HL-60/S4 (cell line): ENCODE results near the gene POU2F1.
"Not testable (repeated sequence)": the region's sequence is repeated elsewhere in the genome, so short reads cannot be mapped to it uniquely, and the experiment has no call there.

ENCODE experiments used
- in situ Hi-C: fragments of 300-500 bp; cut with MboI; formaldehyde crosslinking; loops from 2 replicates; pipeline ENCODE4 v1.14.3; 2022; ENCODE audit warnings: low sequenced_read_pairs

POU2F1 gene

DNA sequence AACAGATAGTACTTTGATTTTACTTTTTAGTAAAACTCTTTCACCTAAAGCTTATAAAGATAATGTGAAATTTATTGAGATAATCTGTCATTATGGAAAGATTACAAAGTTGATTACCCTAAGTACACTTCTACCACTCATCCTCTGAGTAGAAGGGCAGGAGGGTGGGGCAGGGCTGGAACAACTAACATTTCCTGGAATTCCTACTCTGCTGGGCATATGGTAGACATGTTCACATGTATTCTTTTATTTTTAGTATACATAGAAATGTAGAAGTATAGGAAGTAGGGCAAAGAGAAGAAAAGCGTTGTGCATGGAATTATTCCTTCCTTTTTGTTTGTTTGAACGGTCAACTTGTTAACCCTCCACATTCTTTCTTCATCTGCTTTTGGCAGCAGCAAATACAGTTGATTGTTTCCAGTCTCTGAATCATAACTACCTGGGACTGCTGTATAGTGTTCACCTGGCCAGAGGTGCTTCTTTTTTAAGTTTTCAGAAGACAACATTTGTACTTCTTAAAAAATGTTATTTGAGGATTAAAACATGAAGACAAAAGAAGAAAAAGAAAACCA, 85.1 kb downstream of the POU2F1 start:
- in situ Hi-C loops, result no loop called here

DNA sequence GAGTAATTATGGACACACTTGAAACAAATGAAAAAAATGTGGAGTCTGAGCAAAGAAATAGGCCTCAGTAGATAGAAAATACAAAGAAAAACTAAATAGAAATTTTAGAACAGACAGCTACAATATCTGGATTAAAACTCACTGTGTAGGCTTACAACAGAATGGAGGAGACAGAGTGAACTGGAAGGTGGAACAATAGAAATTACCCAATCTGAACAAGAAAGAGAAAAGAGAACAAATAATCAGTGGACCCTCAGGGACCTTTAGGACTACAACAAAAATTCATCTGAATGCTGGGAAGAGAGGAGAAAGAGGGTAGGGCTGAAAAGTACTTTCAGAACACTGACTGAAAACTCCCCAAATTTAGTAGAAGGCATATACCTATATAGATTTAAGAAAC, 90.0 kb downstream of the POU2F1 start:
- in situ Hi-C loops, result no loop called here

DNA sequence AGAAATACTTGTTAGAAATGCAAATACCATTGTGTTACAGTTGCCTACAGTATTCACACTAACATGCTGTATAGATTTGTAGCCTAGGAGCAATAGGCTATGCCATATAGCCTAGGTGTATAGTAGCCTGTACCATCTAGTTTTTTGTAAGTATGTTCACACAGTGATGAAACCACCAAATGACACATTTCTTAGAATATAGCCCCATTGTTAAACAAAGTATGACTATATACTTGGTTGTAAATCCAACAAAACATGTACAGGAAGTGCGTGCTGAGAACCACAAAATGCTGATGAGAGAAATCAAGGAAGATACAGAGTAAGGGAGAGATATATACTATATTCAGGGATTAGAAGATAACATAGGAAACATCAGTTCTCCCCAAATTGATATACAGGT, 92.2 kb downstream of the POU2F1 start:
- in situ Hi-C loops, result no loop called here

DNA sequence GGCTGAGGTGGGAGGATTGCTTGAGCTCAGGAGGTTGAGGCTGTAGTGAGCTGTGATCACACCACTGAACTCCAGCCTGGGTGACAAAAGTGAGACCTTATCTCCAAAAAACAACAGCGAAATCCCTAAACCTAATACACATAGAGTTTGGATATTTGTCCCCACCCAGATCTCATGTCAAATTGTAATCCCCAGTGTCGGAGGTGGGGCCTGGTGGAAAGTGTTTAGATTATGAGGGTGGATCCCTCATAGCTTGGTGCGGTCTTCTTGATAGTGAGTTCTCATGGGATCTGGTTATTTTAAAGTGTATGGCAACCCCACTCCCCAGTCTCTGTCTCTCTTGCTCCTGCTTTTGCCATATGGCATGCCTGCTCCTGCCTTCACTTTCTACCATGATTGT, 94.0 kb downstream of the POU2F1 start:
- in situ Hi-C loops, result no loop called here

DNA sequence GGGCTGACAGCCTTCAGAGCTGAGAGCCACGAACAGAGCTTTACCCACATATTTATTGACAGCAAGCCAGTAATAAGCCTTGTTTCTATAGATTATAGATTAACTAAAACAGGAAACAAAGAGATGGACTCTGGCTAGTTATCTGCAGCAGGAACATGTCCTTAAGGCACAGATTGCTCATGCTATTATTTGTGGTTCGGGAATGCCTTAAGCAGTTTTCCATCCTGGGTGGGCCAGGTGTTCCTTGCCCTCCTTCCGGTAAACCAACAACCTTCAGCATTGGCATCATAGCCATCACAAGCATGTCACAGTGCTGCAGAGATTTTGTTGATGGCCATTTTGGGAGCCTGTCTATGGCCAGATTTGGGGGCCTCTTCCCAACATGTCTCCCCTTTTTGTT, 96.8 kb downstream of the POU2F1 start:
- in situ Hi-C loops, result no loop called here

DNA sequence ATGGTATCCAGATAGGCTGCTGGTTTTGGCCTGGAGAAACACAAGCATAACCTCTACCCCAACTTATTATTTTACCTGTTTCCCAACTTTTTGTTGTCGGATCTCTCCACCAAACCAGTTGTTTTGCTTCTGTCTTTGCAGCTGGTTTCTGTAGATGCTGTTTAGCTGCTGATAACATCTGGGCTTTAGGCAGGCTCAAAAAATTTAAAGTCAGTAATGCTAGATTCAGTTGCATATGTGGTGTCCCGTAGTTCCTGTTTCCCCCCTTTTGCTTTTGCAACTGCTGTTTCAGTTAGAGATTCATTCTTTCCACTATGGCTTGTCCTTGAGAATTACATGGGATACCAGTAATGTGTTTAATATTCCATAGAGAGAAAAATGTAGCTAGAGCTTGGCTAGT, 98.5 kb downstream of the POU2F1 start:
- in situ Hi-C loops, result not testable (repeated sequence)

DNA sequence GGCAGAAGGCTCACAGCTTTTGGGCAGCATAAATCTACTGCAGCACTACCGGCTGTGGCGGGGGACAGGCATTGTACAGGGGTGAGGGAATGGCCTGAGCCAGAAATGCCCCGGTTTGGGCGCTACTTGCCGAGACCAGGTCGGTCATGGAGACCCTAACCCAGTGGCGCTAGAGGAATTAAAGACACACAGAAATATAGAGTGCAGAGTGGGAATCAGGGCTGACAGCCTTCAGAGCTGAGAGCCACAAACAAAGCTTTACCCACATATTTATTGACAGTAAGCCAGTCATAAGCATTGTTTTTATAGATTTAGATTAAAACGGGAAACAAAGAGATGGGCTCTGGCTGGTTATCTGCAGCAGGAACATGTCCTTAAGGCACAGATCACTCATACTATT, 101.8 kb downstream of the POU2F1 start:
- in situ Hi-C loops, result no loop called here

DNA sequence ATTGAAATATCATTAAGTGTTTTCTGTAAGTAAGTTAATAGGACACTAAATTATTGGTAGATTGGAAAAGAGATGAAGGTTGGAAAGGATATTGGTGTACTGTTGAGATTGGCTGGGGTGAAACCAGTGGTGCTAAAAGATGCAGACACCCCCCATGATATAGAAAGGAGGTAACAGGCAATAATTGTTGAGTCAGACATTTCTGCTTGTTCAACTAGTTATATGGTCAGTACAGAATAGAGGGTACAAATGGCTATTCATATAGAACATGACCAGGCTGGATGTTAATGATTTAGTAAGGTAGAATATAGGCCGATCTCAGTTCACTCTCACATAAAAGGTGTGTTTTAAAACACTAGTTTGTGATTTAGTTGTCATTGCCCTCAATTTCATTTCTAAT, 104.5 kb downstream of the POU2F1 start:
- in situ Hi-C loops, result no loop called here

DNA sequence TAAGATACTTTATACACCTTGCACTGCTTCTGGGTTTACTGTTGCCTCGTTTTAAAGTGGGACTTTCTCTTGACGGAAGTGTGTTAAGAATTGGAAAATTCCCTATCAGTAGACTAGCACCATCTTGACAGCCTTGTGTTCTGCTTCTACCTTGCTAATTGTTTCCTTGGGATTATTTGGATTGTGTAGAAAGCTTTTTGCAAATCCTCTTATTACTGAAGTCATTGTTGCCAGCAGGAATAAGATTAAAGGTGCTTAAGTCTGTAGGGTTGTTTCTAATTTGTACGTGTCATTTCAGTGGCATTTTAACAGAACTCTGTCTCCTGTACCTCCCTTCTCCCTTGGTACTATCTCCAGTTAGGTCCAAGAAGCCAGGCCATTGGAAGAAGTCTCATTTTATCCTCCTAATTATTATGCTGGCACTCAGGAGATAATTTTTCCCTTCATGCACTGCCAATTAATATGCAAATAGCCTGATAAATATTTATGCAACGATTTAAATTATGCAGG, 107.7 kb downstream of the POU2F1 start:
- in situ Hi-C loops, result no loop called here

DNA sequence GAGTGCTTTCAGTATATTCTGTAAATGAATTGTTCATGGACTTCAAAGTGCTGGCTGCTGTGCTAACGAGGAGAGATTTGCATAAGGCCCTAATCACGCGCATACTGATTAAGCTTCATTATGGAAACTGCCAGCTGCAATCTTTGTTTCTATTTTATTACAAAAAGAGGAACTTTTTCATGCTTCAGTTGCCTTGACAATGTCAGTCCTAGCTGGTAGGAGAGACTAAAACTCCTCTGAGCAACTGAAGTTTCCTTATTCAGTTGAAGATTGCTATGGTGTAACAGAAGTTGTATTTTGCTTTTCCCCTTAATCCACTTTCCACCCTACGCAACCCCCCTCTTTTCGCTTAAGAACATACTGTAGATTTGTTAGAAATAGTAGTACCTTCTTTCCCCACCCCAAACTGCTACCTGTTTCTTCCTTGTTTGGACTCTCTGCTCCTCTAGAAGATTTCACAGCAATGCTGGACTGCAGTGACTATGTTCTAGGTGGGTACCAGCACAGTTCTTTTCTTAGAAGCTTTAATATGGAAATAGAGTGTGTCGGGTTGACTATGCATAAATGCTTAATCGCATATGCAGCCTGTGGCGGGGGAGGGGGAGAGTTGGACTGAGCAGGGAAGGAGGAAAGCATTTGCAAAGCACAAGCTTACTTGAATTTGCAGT, 108.3 kb downstream of the POU2F1 start:
- in situ Hi-C loops, result no loop called here

DNA sequence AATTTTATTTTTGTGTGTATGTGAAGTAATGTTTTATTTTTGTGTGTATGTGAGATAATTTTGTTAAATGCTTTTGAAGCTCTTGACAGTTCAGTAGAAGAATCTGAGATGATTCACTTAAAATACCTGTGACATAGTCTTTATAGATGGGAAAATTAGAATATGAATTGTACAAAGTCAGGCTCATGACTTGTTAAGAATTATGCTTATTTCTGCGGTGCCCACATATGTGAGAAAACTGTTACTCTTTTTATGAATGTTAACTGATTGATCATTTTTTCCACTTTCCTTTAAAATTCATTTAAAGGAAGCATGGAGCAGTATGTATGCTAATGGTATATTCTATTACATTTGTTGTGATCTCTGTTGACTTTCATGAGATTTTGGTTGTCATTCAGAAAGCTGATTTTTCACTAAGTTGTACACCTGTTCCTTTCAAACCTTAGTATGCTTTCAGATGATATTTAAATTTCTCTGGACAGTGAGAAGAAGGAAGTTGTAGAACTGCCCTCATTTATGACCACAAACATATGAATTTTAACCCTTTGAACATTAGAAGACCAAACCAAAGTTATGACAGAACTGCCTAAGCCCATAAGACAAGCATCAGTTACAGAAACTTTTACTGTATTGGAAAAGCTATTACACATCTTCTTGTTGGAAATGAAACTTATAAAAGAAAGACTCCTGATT, 110.1 kb downstream of the POU2F1 start:
- in situ Hi-C loops, result no loop called here

DNA sequence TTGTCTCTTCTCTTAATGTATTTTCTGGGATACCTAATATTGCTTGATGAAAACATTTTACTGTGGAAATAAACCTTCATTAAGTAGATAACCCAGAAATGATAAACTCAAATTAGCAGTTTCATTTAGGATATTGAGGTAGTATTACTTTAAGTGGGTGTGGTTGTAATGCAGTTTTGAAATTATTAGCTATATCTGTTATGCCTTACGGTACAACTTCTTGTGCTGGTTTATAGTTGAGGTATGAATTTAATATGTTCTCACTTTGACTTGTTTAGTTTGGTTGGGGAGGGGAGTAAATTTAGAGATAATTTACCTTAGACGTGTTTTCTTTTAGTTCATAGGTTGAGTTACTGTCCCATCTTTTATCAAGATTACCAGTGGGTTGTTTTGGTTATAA, 111.0 kb downstream of the POU2F1 start:
- in situ Hi-C loops, result no loop called here

DNA sequence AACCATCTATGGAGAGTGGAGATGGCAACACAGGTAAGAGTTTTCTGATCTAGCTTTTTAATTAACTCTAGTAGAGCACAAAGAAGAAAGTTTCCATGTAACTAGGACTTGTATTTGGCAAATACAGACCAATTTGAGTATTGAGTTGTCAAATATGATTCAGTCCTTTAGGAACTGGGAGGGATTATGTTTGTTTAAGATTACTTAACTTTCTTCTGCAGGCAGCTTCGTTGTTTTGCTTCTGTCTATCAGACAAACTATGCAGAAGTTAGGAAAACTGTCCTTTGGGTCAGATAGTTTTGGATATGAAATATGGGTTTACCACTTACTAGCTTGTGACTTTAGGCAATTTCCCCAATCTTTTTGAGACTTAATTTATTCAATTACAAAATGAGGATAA, 111.8 kb downstream of the POU2F1 start:
- in situ Hi-C loops, result no loop called here

DNA sequence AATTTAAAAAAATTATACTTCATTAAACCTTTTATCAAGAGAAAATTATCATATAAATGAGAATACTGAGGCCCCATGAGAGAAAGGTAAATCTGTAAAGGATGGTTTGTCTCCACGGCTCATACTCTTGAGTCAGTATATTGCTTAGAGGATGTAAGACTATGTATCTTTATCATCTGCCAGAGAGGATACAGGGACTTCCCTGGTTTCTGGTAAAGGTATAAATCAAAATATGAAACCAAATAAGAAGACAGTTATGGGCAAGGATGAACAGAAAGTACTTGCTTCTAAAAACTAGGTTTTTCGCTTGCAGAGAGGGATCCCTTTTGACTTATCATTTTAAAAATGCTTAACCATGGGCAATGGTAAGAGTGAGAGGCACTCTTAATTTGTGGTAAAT, 112.4 kb downstream of the POU2F1 start:
- in situ Hi-C loops, result no loop called here

DNA sequence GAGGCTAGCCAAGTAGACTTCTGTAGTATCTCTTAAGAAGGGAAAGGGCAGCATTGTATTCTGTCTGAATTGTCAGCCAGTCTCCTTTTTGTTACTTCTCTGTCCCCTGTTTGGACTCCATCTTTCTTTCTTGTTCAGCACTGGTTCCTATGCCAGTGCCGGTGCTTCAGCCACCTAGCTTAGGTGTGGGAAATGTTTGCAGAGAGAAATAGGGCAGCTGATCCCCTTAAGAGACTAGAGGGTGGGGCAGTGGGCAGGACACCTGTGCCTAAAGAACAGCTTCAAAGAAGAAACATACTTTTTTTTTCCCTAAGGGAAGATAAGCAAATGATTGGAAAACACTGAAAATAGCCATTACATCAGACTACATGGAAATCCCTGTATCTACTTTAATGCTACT, 113.0 kb downstream of the POU2F1 start:
- in situ Hi-C loops, result no loop called here

DNA sequence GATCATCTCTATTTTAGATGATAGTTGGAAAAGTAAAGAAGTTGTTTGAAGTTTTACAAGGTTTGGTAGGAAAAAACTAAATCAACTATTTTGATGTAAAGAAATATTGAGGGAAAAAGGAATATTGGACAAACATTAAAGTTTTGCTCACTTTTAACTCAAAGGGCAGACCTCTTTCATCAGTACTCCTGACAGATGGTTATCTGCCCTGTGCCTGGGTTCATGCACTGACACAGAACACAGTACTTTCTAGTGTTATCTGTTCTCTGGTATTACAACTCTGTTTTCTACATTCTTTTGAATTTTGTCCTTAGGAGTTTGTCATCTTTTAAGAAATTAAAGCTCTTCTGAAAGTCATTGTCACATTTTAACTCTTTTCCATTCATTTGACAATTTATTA, 118.7 kb downstream of the POU2F1 start:
- in situ Hi-C loops, result no loop called here

DNA sequence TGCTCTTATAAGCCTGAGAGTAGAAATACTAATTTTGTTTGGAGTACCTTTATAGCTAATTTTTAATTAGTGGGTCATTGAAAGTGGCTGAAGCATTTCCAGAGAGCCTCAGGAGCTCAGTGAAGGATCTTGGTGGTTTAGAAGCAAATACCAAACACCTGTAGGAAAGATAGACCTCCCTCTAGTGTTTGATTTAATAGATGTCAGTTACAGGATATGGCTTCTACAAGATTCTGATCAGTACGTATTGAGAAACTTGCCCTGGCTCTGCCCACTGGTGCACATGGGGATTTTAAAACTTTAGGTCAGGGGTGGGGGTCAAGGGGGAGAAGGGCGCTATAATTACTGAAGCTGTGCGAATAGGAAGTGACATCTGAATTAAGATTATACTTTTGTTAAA, 122.2 kb downstream of the POU2F1 start:
- in situ Hi-C loops, result loop anchor here (5.0 kb wide), 1 partner anchor 76 kb away; no protein-coding TSS in a partner anchor

DNA sequence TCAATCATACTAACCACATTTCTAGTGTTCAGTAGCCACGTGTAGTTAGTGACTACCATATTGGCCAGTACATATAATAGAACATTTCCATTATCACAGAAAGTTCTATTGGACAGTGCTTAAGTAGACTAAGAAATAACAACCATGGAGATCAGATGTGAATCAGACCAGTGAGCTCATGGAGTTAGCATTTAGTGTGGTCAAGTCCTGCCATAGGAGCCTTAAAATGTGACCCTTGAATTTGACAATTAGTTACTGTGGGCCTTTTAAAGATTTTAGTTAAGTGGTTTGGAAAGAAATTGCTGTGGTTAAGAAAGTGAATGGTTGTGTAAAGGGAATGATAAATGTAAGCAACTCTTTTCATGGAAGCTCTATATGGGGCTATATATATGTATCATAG, 123.4 kb downstream of the POU2F1 start:
- in situ Hi-C loops, result loop anchor here (5.0 kb wide), 1 partner anchor 77 kb away; no protein-coding TSS in a partner anchor

DNA sequence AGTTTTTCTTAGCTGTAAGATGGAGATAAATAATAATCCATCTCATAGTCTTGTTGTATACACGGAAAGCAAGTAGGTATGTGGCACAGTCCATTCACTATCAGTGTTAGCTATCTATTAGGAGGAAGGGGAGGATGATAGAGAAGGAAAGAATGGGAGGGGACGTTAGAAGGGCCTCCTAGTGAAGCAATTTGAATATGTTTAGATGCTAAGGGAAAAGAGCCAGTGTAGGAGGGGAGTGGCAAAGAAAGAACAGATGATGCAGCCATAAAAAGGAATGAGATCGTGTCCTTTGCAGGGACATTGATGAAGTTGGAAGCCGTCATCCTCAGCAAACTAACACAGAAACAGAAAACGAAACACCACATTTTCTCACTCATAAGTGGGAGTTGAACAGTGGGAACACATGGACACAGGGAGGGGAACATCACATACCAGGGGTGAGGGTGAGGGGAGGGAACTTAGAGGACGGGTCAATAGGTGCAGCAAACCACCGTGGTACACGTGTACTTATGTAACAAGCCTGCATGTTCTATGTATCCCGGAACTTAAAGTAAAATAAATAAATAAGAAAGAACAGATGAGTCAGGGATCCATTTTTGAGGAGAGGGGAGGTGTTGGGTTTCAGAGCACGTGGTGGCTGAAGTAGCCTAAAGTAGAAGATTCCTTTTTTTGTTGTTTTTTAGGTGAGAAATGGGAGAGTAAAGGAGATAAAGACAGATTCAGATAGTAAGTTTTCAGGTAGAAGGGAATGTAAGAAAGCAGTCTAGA, 124.1 kb downstream of the POU2F1 start:
- in situ Hi-C loops, result loop anchor here (5.0 kb wide), 1 partner anchor 77 kb away; no protein-coding TSS in a partner anchor

DNA sequence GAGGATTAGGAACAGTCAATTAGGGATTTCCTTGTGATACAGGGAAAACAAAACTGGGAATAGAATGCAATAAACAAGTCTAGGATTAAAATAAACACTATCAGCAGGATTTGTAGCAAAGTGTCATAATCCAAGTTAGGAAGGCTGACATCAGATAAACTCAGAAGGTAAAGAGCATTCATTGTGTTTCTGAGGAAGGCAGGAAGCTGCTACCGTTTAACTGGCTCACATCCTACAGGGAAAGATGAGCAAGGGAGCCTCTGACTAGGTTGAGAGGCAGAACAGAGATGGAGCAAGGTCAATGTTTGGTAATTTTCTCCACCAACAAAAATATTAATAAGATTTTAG, 124.7 kb downstream of the POU2F1 start:
- in situ Hi-C loops, result no loop called here

DNA sequence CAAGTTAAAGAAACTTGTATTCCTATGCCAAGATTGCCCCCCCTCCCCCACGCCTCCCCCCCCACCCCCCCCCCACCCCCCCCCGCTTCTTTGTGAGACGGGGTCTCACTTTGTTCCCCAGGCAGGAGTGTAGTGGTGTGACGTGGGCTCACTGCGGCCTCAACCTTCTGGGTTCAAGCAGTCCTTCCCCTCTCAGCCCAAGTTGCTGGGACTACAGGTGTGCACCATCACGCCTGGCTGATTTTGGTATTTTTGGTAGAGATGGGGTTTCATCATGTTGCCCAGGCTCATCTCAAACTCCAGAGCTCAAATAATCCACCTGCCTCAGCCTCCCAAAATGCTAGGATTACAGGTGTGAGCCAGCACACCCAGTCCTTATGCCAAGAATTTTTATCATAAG, 136.6 kb downstream of the POU2F1 start:
- in situ Hi-C loops, result no loop called here
